CD14-positive monocyte (primary cell): ENCODE data around the gene YARS2. TPM values are rescaled to one million over a fixed set of nuclear protein-coding genes. Genes with fewer than 3 reads are reported as not detected.

Experiments used
- DNase-seq, 3 donors: peaks; one replicate each; pipeline ENCODE4 v3.0.0-alpha.2; 2011 to 2022
- H2AFZ ChIP-seq: 2 replicates; pipeline ENCODE4 v1.6.0; 2012; ENCODE audit warnings: mild to moderate bottlenecking, low read depth, low read length, inconsistent platforms; ENCODE audit not compliant: insufficient read depth, poor library complexity, severe bottlenecking
- H3K27ac ChIP-seq, 2 donors: 1 replicate in 1 of 2; 2 replicates in 1 of 2; pipeline ENCODE4 v1.5.1; 2012 to 2013; ENCODE audit warnings: low read length in 2 of 2, control low read depth in 1 of 2, inconsistent platforms in 1 of 2, low read depth in 1 of 2, mild to moderate bottlenecking in 1 of 2
- H3K27me3 ChIP-seq, 2 donors: one replicate each; pipeline versions ENCODE4 v1.6.0 to v1.6.1; 2011 to 2013; ENCODE audit warnings: low read length in 2 of 2; ENCODE audit not compliant: control insufficient read depth in 2 of 2, insufficient read depth in 2 of 2
- H3K36me3 ChIP-seq, 2 donors: replicated peaks in 1 of 2; 1 replicate in 1 of 2; 2 replicates in 1 of 2; pipeline versions ENCODE4 v1.5.1 to v1.6.1; 2012 to 2013; ENCODE audit warnings: low read length in 2 of 2, control low read depth in 1 of 2, inconsistent platforms in 1 of 2, mild to moderate bottlenecking in 1 of 2; ENCODE audit not compliant: insufficient read depth in 2 of 2, control insufficient read depth in 1 of 2
- H3K4me1 ChIP-seq, 2 donors: 1 replicate in 1 of 2; 2 replicates in 1 of 2; pipeline versions ENCODE4 v1.5.1 to v1.6.1; 2012 to 2013; ENCODE audit warnings: low read length in 2 of 2, control low read depth in 1 of 2, inconsistent platforms in 1 of 2, mild to moderate bottlenecking in 1 of 2, moderate library complexity in 1 of 2; ENCODE audit not compliant: insufficient read depth in 2 of 2, control insufficient read depth in 1 of 2
- H3K4me2 ChIP-seq: replicated peaks from 2 replicates; pipeline ENCODE3; 2012; ENCODE audit warnings: low read length, moderate library complexity, mild to moderate bottlenecking; ENCODE audit not compliant: poor library complexity, severe bottlenecking; ENCODE audit errors: extremely low read depth
- H3K4me3 ChIP-seq, 3 experiments: fragments of 200-600 bp in 1 of 3; sonication (generic) in 1 of 3; replicated peaks in 1 of 3; 1 replicate in 2 of 3; 2 replicates in 1 of 3; pipeline ENCODE4 v1.5.1; 2011 to 2013; ENCODE audit warnings: low read length in 3 of 3, mild to moderate bottlenecking in 3 of 3, control low read depth in 2 of 3, low read depth in 2 of 3, inconsistent platforms in 1 of 3, moderate library complexity in 1 of 3
- H3K79me2 ChIP-seq: 2 replicates; pipeline ENCODE4 v1.6.0; 2012; ENCODE audit warnings: mild to moderate bottlenecking, control low read depth, inconsistent platforms, low read length, moderate library complexity; ENCODE audit not compliant: insufficient read depth
- H3K9ac ChIP-seq: 2 replicates; pipeline ENCODE4 v1.6.0; 2017; ENCODE audit warnings: low read length, mild to moderate bottlenecking; ENCODE audit not compliant: insufficient read depth, poor library complexity, severe bottlenecking
- H3K9me3 ChIP-seq, 2 donors: replicated peaks in 1 of 2; 1 replicate in 1 of 2; 2 replicates in 1 of 2; pipeline versions ENCODE4 v1.5.1 to v1.6.1; 2012 to 2013; ENCODE audit warnings: low read length in 2 of 2, control low read depth in 1 of 2; ENCODE audit not compliant: control insufficient read depth in 1 of 2, insufficient read depth in 1 of 2
- H4K20me1 ChIP-seq: 2 replicates; pipeline ENCODE4 v1.6.0; 2012; ENCODE audit warnings: mild to moderate bottlenecking, low read length, control low read depth, moderate library complexity; ENCODE audit not compliant: insufficient read depth
- H3K27ac Mint-ChIP-seq, 7 donors: one replicate each; pipeline ENCODE4 v1.8.0; 2020; ENCODE audit warnings: mild to moderate bottlenecking in 7 of 7, mixed read lengths in 7 of 7, moderate library complexity in 6 of 7, inconsistent platforms in 2 of 7
- H3K27me3 Mint-ChIP-seq, 3 donors: one replicate each; pipeline ENCODE4 v1.8.0; 2021 to 2022; ENCODE audit warnings: low read depth in 3 of 3, mild to moderate bottlenecking in 3 of 3, mixed read lengths in 3 of 3, moderate library complexity in 3 of 3, inconsistent platforms in 1 of 3
- H3K36me3 Mint-ChIP-seq, 2 donors: one replicate each; pipeline ENCODE4 v1.8.0; 2020; ENCODE audit warnings: mixed read lengths in 2 of 2, inconsistent platforms in 1 of 2, mild to moderate bottlenecking in 1 of 2
- H3K4me1 Mint-ChIP-seq: one replicate; pipeline ENCODE4 v1.8.0; 2020; ENCODE audit warnings: mild to moderate bottlenecking, mixed read lengths
- H3K4me3 Mint-ChIP-seq, 2 donors: one replicate each; pipeline ENCODE4 v1.8.0; 2020; ENCODE audit warnings: mild to moderate bottlenecking in 2 of 2, mixed read lengths in 2 of 2, moderate library complexity in 1 of 2
- H3K9me3 Mint-ChIP-seq, 7 donors: one replicate each; pipeline ENCODE4 v1.8.0; 2020 to 2022; ENCODE audit warnings: mixed read lengths in 7 of 7, mild to moderate bottlenecking in 6 of 7, moderate library complexity in 6 of 7, inconsistent platforms in 2 of 7
- WGBS: methylation state at CpG from one replicate; pipeline ENCODE4 v1.1.5; 2013; ENCODE audit warnings: missing lambda C conversion rate; ENCODE audit not compliant: insufficient coverage; 5-methylcytosine and 5-hydroxymethylcytosine counted together
- intact Hi-C, 2 donors: fragments of 100-400 bp; cut with micrococcal nuclease; formaldehyde crosslinking; loops; one replicate each; pipeline versions ENCODE4 v1.15.0 to v1.15.1; 2023
- polyA plus RNA-seq, 3 donors: library from polyadenylated mRNA; depleted of rRNA in 1 of 3; unstranded in 2 of 3; stranded (reverse) in 1 of 3; fragments of 300-500 nt in 2 of 3; fragments of >200 nt in 1 of 3; fragmentation: Illumina TruSeq in 2 of 3; gene quantifications; 1 replicate in 2 of 3; 2 replicates in 1 of 3; pipeline ENCODE4 v1.2.3, GENCODE V29; 2012 to 2021
- TF ChIP-seq, protein P1 (sequence below): fragments of 200-600 bp; IDR thresholded peaks from one replicate; pipeline ENCODE4 v1.8.0; 2022; ENCODE audit warnings: antibody characterized with exemption, mild to moderate bottlenecking

The YARS2 gene
- polyA plus RNA-seq, 3 donors: 4.5 to 7.5 (median 6.6) TPM

- H3K4me1 ChIP-seq: no peaks in the 10 kb centered on the region
- peaks cover 89 to 99% of the 10 kb centered on the region in 2 donors for H3K36me3 ChIP-seq
- H3K27me3 ChIP-seq: no peaks in the 10 kb centered on the region
- no CpG with 5 or more reads among the region's 1 CpG for WGBS
- Mint-ChIP-seq H3K4me3 (no peak overlapping the region), H3K9me3 (no peaks in the 10 kb centered on the region), H3K36me3 (peaks cover 75 to 87% of the 10 kb centered on the region in 2 donors), H3K27me3 (no peaks in the 10 kb centered on the region), H3K4me1 (no peaks in the 10 kb centered on the region), H3K27ac (no peak overlapping the region)
- no peak overlapping the region for H3K27ac ChIP-seq
- H2AFZ ChIP-seq: no peak overlapping the region
- H3K4me2 ChIP-seq: no peak overlapping the region
- no peaks in the 10 kb centered on the region for H3K9me3 ChIP-seq
- H3K4me3 ChIP-seq: no peak overlapping the region
- H3K79me2 ChIP-seq: peaks cover 7% of the 10 kb centered on the region
- intact Hi-C loops: no loop called here
- H3K9ac ChIP-seq: no peak overlapping the region
- no peak for DNase-seq
- no peaks in the 10 kb centered on the region for H4K20me1 ChIP-seq
- TF ChIP-seq, protein P1, sequence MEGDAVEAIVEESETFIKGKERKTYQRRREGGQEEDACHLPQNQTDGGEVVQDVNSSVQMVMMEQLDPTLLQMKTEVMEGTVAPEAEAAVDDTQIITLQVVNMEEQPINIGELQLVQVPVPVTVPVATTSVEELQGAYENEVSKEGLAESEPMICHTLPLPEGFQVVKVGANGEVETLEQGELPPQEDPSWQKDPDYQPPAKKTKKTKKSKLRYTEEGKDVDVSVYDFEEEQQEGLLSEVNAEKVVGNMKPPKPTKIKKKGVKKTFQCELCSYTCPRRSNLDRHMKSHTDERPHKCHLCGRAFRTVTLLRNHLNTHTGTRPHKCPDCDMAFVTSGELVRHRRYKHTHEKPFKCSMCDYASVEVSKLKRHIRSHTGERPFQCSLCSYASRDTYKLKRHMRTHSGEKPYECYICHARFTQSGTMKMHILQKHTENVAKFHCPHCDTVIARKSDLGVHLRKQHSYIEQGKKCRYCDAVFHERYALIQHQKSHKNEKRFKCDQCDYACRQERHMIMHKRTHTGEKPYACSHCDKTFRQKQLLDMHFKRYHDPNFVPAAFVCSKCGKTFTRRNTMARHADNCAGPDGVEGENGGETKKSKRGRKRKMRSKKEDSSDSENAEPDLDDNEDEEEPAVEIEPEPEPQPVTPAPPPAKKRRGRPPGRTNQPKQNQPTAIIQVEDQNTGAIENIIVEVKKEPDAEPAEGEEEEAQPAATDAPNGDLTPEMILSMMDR: no peak
These were observed 20.7 kb downstream of the YARS2 start for GRCh38 chr12:32734952-32735351.

DNA sequence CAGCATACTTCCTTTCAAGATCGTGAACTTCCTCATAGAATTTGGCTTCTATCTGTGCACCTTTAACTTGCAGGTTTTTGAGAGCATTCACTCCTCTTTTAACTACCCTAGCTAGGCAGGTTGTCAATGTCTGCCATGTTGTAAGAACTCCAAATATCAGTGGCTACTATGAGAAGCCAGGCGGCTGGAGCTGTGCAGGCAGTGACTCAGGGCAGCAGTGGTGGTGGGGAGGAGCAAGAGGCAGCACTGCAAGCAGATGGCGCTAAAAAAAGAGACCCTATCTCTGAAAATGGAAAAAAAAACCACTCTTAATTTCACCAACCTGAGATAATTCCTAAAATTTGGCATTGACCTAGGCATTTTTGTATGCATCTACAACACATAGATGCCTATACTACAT, 28.5 kb downstream of the YARS2 start:
- H3K4me2 ChIP-seq: no peak overlapping the region
- no peak overlapping the region for H3K27ac Mint-ChIP-seq
- no peaks in the 10 kb centered on the region for H3K9me3 ChIP-seq
- TF ChIP-seq, protein P1: no peak
- no peaks in the 10 kb centered on the region for H3K27me3 ChIP-seq
- H3K9ac ChIP-seq: no peak overlapping the region
- no peaks in the 10 kb centered on the region for H3K79me2 ChIP-seq
- H3K36me3 Mint-ChIP-seq: peaks cover 62 to 75% of the 10 kb centered on the region in 2 donors
- H3K27ac ChIP-seq: no peak overlapping the region
- no peaks in the 10 kb centered on the region for H3K27me3 Mint-ChIP-seq
- intact Hi-C loops: loop anchor here in 1 of 2 donors (10.0 kb wide), 1 partner anchor 92 kb away; no protein-coding TSS in a partner anchor
- no peaks in the 10 kb centered on the region for H3K4me1 Mint-ChIP-seq
- no peak for DNase-seq
- no peak overlapping the region for H2AFZ ChIP-seq
- no peak overlapping the region for H3K4me3 ChIP-seq
- peaks cover 63 to 92% of the 10 kb centered on the region in 2 donors for H3K36me3 ChIP-seq
- no peaks in the 10 kb centered on the region for H3K4me1 ChIP-seq
- no peaks in the 10 kb centered on the region for H3K9me3 Mint-ChIP-seq
- H4K20me1 ChIP-seq: no peaks in the 10 kb centered on the region
- WGBS: no CpG with 5 or more reads among the region's 3 CpGs
- H3K4me3 Mint-ChIP-seq: no peak overlapping the region
